Upper lobe of right lung (tissue), 1 donor: ENCODE data around the gene GTF3C1. TPM values are rescaled to one million over a fixed set of nuclear protein-coding genes. Genes with fewer than 3 reads are reported as not detected.

ENCODE experiments used
- ATAC-seq: fragments of 200-7000 bp; cut with Tn5 transposase; one replicate; pipeline ENCODE4 v1.9.1; 2020; ENCODE audit warnings: mild to moderate bottlenecking, moderate library complexity
- DNase-seq: peaks from one replicate; pipeline ENCODE4 v3.0.0-alpha.2; 2020
- H3K27ac ChIP-seq: fragments of 200-600 bp; one replicate; pipeline ENCODE4 v1.8.0; 2022
- H3K27me3 ChIP-seq: fragments of 200-600 bp; one replicate; pipeline ENCODE4 v1.8.0; 2022; ENCODE audit warnings: mild to moderate bottlenecking
- H3K36me3 ChIP-seq: fragments of 200-600 bp; one replicate; pipeline ENCODE4 v1.8.0; 2022
- H3K4me1 ChIP-seq: fragments of 200-600 bp; one replicate; pipeline ENCODE4 v1.8.0; 2022
- H3K4me3 ChIP-seq: fragments of 200-600 bp; one replicate; pipeline ENCODE4 v1.8.0; 2022; ENCODE audit warnings: mild to moderate bottlenecking
- H3K9me3 ChIP-seq: fragments of 200-600 bp; one replicate; pipeline ENCODE4 v1.8.0; 2022
- CTCF ChIP-seq: fragments of 200-600 bp; IDR thresholded peaks from one replicate; pipeline ENCODE4 v1.8.0; 2022; ENCODE audit warnings: antibody characterized with exemption
- intact Hi-C: fragments of 100-400 bp; cut with DNase I; formaldehyde crosslinking; loops from one replicate; pipeline ENCODE4 v1.11.0; 2022
- total RNA-seq: library from RNA; stranded (reverse); fragmentation: NEBNext Ultra II Directional; extraction: Animal tissue kit (Norgen Biotek cat#: 25700); gene quantifications from one replicate; pipeline ENCODE4 v1.2.1, GENCODE V29; 2021
- donor health status: DM: no; HTN: yes; CAD: no; lungs with severe emphysema.

GTF3C1 gene
- total RNA-seq, 1 donor from 2014 or later, result 55.0 TPM

- Histone ChIP-seq H3K4me3 (no peak overlapping the region), H3K36me3 (no peaks in the 10 kb centered on the region), H3K27me3 (no peaks in the 10 kb centered on the region), H3K27ac (no peak overlapping the region), H3K4me1 (no peaks in the 10 kb centered on the region), H3K9me3 (peaks cover 17% of the 10 kb centered on the region)
- no peak for ATAC-seq
- intact Hi-C loops, result no loop called here
- no peak for TF ChIP-seq CTCF
- DNase-seq, result peak; percentile 9
These were observed 124.8 kb downstream of the GTF3C1 start for GRCh38 chr16:27424772-27425498.

- H3K36me3 ChIP-seq, result no peaks in the 10 kb centered on the region
- peaks cover 17% of the 10 kb centered on the region for H3K9me3 ChIP-seq
- H3K27ac ChIP-seq, result no peak overlapping the region
- intact Hi-C loops, result no loop called here
- no peak for TF ChIP-seq CTCF
- ATAC-seq (no peak), DNase-seq (no peak)
- H3K4me3 ChIP-seq, result no peak overlapping the region
- H3K4me1 ChIP-seq, result no peaks in the 10 kb centered on the region
- H3K27me3 ChIP-seq, result no peaks in the 10 kb centered on the region
These were observed 127.6 kb downstream of the GTF3C1 start for GRCh38 chr16:27421961-27422740.

GRCh38 chr16:27417047-27417671 is 132.6 kb downstream of the GTF3C1 start:
- Histone ChIP-seq H3K9me3 (peaks cover 5% of the 10 kb centered on the region), H3K4me1 (peaks cover 4% of the 10 kb centered on the region), H3K36me3 (no peaks in the 10 kb centered on the region), H3K27ac (no peak overlapping the region), H3K4me3 (no peak overlapping the region), H3K27me3 (no peaks in the 10 kb centered on the region)
- intact Hi-C loops, result no loop called here
- ATAC-seq (no peak), DNase-seq (peak; percentile 7)
- TF ChIP-seq CTCF, result no peak

GRCh38 chr16:27414788-27415431 is 134.8 kb downstream of the GTF3C1 start:
- H3K4me1 ChIP-seq, result peaks cover 4% of the 10 kb centered on the region
- peaks cover 3% of the 10 kb centered on the region for H3K9me3 ChIP-seq
- no peak overlapping the region for H3K27ac ChIP-seq
- no peaks in the 10 kb centered on the region for H3K36me3 ChIP-seq
- intact Hi-C loops, result no loop called here
- TF ChIP-seq CTCF, result no peak
- DNase-seq (no peak), ATAC-seq (no peak)
- H3K4me3 ChIP-seq, result no peak overlapping the region
- no peaks in the 10 kb centered on the region for H3K27me3 ChIP-seq

GRCh38 chr16:27413956-27414355 is 135.8 kb downstream of the GTF3C1 start:
- no peak overlapping the region for H3K4me3 ChIP-seq
- no peaks in the 10 kb centered on the region for H3K36me3 ChIP-seq
- no peak for DNase-seq
- no peak for ATAC-seq
- TF ChIP-seq CTCF, result no peak
- intact Hi-C loops, result no loop called here
- no peaks in the 10 kb centered on the region for H3K27me3 ChIP-seq
- peaks cover 3% of the 10 kb centered on the region for H3K9me3 ChIP-seq
- H3K27ac ChIP-seq, result no peak overlapping the region
- H3K4me1 ChIP-seq, result peaks cover 4% of the 10 kb centered on the region
